Mesothelial cell of epicardium (in vitro differentiated cells): ENCODE results near the gene SHB. TPM values are rescaled to one million over a fixed set of nuclear protein-coding genes. Genes with fewer than 3 reads are reported as not detected.
A peak's percentile ranks its signal among the peaks of the same experiment; 100 is the strongest.

Source experiments
- DNase-seq, 2 experiments: peaks; one replicate each; pipeline ENCODE4 v3.0.0; 2021; ENCODE audit warnings: low spot score in 2 of 2; ENCODE audit not compliant: unreplicated experiment in 2 of 2
- H3K27ac Mint-ChIP-seq: 2 replicates; pipeline ENCODE4 v1.8.0; 2021; ENCODE audit warnings: mixed read lengths
- H3K27me3 Mint-ChIP-seq: 2 replicates; pipeline ENCODE4 v1.8.0; 2021; ENCODE audit warnings: low read depth, mixed read lengths
- H3K36me3 Mint-ChIP-seq: 2 replicates; pipeline ENCODE4 v1.8.0; 2021; ENCODE audit warnings: mixed read lengths
- H3K4me1 Mint-ChIP-seq: 2 replicates; pipeline ENCODE4 v1.8.0; 2021; ENCODE audit warnings: mixed read lengths
- H3K4me3 Mint-ChIP-seq: 2 replicates; pipeline ENCODE4 v1.8.0; 2021; ENCODE audit warnings: mild to moderate bottlenecking, moderate library complexity, mixed read lengths
- H3K9me3 Mint-ChIP-seq: 2 replicates; pipeline ENCODE4 v1.8.0; 2021; ENCODE audit warnings: mixed read lengths
- total RNA-seq: library from RNA; stranded (reverse); gene quantifications from 3 replicates; pipeline ENCODE4 v1.2.1, GENCODE V29; 2021
- TF ChIP-seq, protein P1 (sequence below): fragments of 200-600 bp; sonication (generic); IDR thresholded peaks from one replicate; pipeline ENCODE4 v1.5.0; 2021; ENCODE audit warnings: antibody characterized with exemption; ENCODE audit not compliant: unreplicated experiment

The SHB gene
- total RNA-seq, 1 donor from 2014 or later = 35.5 TPM

DNA sequence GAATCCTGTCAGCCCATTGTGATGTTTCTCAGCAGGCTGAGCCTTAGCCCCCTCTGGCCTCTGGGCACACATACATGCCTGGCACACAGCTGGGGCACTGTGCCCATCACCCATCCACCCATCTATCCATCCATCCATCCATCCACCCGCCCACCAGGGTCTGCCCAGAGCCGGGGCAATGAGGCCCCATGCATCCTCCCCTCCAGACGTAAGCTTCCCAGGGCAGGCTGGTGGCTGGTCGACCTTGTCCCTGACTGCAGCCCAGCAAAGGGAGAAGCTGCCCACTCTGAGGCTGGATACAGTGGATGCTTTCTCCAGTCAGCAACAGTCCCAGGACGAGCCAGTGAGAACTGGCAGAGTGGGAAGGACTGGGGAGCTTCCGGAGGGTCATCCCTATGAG lies 144.0 kb downstream of the SHB start:
- Mint-ChIP-seq H3K9me3 (no peaks in the 10 kb centered on the region), H3K36me3 (peaks cover 7% of the 10 kb centered on the region), H3K4me3 (no peak overlapping the region), H3K27ac (no peak overlapping the region), H3K4me1 (peaks cover 32% of the 10 kb centered on the region), H3K27me3 (no peaks in the 10 kb centered on the region)
- DNase-seq = no peak
- TF ChIP-seq, protein P1, sequence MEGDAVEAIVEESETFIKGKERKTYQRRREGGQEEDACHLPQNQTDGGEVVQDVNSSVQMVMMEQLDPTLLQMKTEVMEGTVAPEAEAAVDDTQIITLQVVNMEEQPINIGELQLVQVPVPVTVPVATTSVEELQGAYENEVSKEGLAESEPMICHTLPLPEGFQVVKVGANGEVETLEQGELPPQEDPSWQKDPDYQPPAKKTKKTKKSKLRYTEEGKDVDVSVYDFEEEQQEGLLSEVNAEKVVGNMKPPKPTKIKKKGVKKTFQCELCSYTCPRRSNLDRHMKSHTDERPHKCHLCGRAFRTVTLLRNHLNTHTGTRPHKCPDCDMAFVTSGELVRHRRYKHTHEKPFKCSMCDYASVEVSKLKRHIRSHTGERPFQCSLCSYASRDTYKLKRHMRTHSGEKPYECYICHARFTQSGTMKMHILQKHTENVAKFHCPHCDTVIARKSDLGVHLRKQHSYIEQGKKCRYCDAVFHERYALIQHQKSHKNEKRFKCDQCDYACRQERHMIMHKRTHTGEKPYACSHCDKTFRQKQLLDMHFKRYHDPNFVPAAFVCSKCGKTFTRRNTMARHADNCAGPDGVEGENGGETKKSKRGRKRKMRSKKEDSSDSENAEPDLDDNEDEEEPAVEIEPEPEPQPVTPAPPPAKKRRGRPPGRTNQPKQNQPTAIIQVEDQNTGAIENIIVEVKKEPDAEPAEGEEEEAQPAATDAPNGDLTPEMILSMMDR = no peak

DNA sequence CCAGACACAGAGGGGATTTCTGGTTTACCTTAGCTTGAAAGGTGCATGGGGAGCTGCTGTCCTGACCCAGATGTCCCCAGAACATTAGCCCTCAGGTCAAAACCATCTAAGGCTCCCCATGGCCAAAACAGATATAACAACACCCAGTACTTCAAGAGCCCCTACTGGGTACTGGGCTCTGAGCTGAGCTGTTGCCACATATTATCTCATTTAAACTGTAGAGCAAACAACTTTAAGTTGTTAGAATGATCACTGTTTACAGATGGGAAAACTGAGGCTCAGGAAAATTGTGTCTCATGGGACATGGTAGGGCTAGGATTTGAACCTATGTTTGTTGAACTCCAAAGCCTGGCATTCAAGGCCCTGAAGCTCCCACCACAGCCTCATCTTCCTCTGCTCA lies 144.5 kb downstream of the SHB start:
- no peak overlapping the region for H3K27ac Mint-ChIP-seq
- no peak for DNase-seq
- H3K4me3 Mint-ChIP-seq = no peak overlapping the region
- H3K36me3 Mint-ChIP-seq = peaks cover 3% of the 10 kb centered on the region
- no peaks in the 10 kb centered on the region for H3K9me3 Mint-ChIP-seq
- peaks cover 32% of the 10 kb centered on the region for H3K4me1 Mint-ChIP-seq
- TF ChIP-seq, protein P1 = no peak
- no peaks in the 10 kb centered on the region for H3K27me3 Mint-ChIP-seq

DNA sequence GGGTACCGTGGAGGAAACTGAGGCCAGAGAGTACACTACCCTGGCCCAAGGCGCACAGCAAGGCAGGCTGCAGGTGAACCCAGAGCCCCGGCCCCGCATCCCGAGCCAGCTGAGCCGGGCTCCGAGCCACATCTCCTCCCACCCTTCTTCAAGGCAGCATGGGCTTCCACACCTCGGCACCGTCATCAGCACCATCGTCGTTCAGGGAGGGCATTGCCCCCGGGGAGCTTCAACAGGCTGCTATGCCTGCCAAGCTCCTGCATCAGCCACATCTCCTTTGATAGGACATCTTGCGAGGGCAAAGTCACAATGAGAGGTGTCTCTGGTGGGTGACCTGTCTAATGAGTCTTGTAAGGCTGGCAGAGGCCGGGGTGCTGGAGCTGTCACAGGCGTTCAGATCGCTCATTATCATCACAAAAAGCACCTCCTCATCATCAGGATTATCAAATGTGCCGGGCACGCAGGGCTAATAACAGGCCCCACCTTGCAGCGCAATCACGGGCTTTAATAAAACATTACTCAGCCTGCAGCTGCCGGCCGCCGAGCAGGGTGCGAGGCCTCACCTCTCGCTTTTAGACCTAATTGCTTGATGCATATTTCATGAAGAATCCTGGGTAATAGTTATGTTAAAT lies 145.1 kb downstream of the SHB start:
- no peak overlapping the region for H3K4me3 Mint-ChIP-seq
- H3K27ac Mint-ChIP-seq = no peak overlapping the region
- H3K9me3 Mint-ChIP-seq = no peaks in the 10 kb centered on the region
- H3K36me3 Mint-ChIP-seq = no peaks in the 10 kb centered on the region
- H3K27me3 Mint-ChIP-seq = no peaks in the 10 kb centered on the region
- TF ChIP-seq, protein P1 = no peak
- H3K4me1 Mint-ChIP-seq = peaks cover 32% of the 10 kb centered on the region
- DNase-seq = no peak

- TF ChIP-seq, protein P1 = no peak
- Mint-ChIP-seq H3K4me1 (peaks cover 32% of the 10 kb centered on the region), H3K27me3 (no peaks in the 10 kb centered on the region), H3K36me3 (no peaks in the 10 kb centered on the region), H3K9me3 (no peaks in the 10 kb centered on the region), H3K27ac (peak overlapping the region; percentile 30), H3K4me3 (no peak overlapping the region)
- no peak for DNase-seq
Measured at GRCh38 chr9:37923118-37923795, 145.8 kb downstream of the SHB start.

- Mint-ChIP-seq H3K4me1 (peaks cover 31% of the 10 kb centered on the region), H3K27ac (peak overlapping the region; percentile 85), H3K4me3 (no peak overlapping the region), H3K36me3 (peaks cover under 1% of the 10 kb centered on the region), H3K9me3 (no peaks in the 10 kb centered on the region), H3K27me3 (no peaks in the 10 kb centered on the region)
- TF ChIP-seq, protein P1 = no peak
- no peak for DNase-seq
Measured at GRCh38 chr9:37922363-37923117, 146.5 kb downstream of the SHB start.
